GM12892 (cell line): ENCODE measurements around the gene C3orf20.

Experiments used
- POLR2A ChIP-seq: IDR thresholded peaks from 2 replicates; pipeline ENCODE4 v1.6.1; 2011; ENCODE audit warnings: low read depth, low read length, control low read depth
- POLR2AphosphoS5 ChIP-seq: IDR thresholded peaks from 2 replicates; pipeline ENCODE4 v1.6.1; 2011; ENCODE audit warnings: low read depth, low read length, control low read depth

GRCh38 chr3:14770591-14770990, 95.7 kb downstream of the C3orf20 start:
- TF ChIP-seq POLR2A (no peak), POLR2AphosphoS5 (no peak)
